ENCODE measurements around the gene PPDPF.

The PPDPF gene

DNA sequence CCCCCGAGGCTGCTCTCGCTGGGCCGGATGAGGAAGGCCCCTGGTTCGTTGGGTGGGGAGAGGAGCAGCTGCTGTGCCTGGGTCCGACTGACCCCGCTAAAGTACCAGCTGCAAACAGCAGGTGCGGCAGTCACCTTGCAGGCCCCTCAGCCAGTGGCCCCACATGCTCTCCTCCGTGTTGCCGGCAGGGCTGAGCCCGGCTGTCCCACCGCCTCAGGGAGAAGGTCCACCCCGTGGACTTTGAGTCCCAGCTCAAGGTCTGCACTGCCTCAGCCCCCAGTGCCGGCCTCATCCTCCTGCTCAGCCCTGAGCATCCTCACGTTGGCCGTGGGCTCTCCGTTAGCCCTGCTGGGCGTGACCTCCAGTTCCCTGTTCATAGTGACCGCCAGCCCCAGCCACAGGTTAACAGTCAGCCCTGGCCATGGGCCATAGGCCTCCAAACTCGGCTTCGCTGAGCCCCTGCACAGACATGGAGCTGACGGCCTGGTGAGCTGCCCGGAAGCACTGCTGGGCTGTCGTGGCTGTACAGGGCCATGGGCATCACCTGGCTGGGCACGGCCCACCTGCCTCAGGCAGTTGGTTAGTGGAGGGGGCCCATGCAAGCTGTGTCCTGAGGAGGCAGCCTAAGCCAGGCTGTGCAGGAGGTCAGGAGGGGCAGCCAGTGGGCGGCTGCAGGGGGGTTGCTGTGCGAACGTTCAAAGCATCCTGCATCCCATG, 23.8 kb downstream of the PPDPF start:
- Histone ChIP-seq H3K4me3 (ENCODE audit: low read length) (no peak overlapping the region), H3K27me3 (replicated peaks; ENCODE audit: control insufficient read depth, insufficient read depth, low read length) (peaks cover 30% of the 10 kb centered on the region), H3K9me3 (ENCODE audit: control insufficient read depth, low read length) (no peaks in the 10 kb centered on the region), H3K4me1 (ENCODE audit: control insufficient read depth, insufficient read depth, low read length) (no peaks in the 10 kb centered on the region), H3K36me3 (ENCODE audit: control insufficient read depth, insufficient read depth, low read length, severe bottlenecking) (no peaks in the 10 kb centered on the region), H3K9ac (ENCODE audit: low read length) (no peak overlapping the region)
- no peak for DNase-seq (ENCODE audit: low read depth)

DNA sequence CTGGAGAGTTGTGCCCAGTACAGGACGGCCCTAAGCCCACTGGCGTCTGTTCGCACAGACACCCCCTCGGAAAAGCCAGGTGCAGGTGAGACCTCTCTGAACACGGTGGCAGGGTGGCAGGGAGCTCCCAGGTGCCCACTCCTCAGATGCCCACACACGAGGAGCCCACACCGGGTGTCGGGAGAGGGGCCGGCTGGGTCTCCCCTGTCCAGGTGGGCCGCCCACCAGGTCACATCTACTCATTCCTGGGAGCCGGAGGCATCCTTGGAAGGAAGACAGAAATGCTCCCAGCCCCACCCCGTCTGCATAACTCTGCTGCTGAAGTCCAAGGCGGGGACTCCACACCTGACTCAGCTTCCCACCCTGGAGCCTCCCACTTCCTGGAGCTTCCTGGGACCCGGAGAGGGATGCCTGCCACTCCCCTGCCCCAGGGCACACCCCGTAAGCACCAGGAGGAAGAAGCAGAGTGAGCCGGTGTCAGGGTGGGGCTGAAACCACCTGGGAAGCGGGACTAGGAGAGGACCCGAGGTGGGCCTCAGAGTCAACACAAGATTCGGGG, 24.5 kb downstream of the PPDPF start:
- H3K9ac ChIP-seq (ENCODE audit: low read length), result no peak overlapping the region
- peaks cover 26% of the 10 kb centered on the region for H3K27me3 ChIP-seq (replicated peaks; ENCODE audit: control insufficient read depth, insufficient read depth, low read length)
- H3K36me3 ChIP-seq (ENCODE audit: control insufficient read depth, insufficient read depth, low read length, severe bottlenecking), result no peaks in the 10 kb centered on the region
- no peaks in the 10 kb centered on the region for H3K4me1 ChIP-seq (ENCODE audit: control insufficient read depth, insufficient read depth, low read length)
- no peak overlapping the region for H3K4me3 ChIP-seq (ENCODE audit: low read length)
- no peak for DNase-seq (ENCODE audit: low read depth)
- no peaks in the 10 kb centered on the region for H3K9me3 ChIP-seq (ENCODE audit: control insufficient read depth, low read length)

GRCh38 chr20:63545814-63546213, 25.2 kb downstream of the PPDPF start:
- Histone ChIP-seq H3K4me3 (ENCODE audit: low read length) (no peak overlapping the region), H3K27me3 (replicated peaks; ENCODE audit: control insufficient read depth, insufficient read depth, low read length) (peaks cover 26% of the 10 kb centered on the region), H3K4me1 (ENCODE audit: control insufficient read depth, insufficient read depth, low read length) (peaks cover 3% of the 10 kb centered on the region), H3K9me3 (ENCODE audit: control insufficient read depth, low read length) (no peaks in the 10 kb centered on the region), H3K9ac (ENCODE audit: low read length) (no peak overlapping the region), H3K36me3 (ENCODE audit: control insufficient read depth, insufficient read depth, low read length, severe bottlenecking) (no peaks in the 10 kb centered on the region)
- DNase-seq (ENCODE audit: low read depth), result no peak

- no peak overlapping the region for H3K9ac ChIP-seq (ENCODE audit: low read length)
- H3K36me3 ChIP-seq (ENCODE audit: control insufficient read depth, insufficient read depth, low read length, severe bottlenecking), result no peaks in the 10 kb centered on the region
- no peak for DNase-seq (ENCODE audit: low read depth)
- H3K9me3 ChIP-seq (ENCODE audit: control insufficient read depth, low read length), result no peaks in the 10 kb centered on the region
- no peak overlapping the region for H3K4me3 ChIP-seq (ENCODE audit: low read length)
- peaks cover 26% of the 10 kb centered on the region for H3K27me3 ChIP-seq (replicated peaks; ENCODE audit: control insufficient read depth, insufficient read depth, low read length)
- peaks cover 8% of the 10 kb centered on the region for H3K4me1 ChIP-seq (ENCODE audit: control insufficient read depth, insufficient read depth, low read length)
Measured at GRCh38 chr20:63546256-63546955, 25.8 kb downstream of the PPDPF start.

DNA sequence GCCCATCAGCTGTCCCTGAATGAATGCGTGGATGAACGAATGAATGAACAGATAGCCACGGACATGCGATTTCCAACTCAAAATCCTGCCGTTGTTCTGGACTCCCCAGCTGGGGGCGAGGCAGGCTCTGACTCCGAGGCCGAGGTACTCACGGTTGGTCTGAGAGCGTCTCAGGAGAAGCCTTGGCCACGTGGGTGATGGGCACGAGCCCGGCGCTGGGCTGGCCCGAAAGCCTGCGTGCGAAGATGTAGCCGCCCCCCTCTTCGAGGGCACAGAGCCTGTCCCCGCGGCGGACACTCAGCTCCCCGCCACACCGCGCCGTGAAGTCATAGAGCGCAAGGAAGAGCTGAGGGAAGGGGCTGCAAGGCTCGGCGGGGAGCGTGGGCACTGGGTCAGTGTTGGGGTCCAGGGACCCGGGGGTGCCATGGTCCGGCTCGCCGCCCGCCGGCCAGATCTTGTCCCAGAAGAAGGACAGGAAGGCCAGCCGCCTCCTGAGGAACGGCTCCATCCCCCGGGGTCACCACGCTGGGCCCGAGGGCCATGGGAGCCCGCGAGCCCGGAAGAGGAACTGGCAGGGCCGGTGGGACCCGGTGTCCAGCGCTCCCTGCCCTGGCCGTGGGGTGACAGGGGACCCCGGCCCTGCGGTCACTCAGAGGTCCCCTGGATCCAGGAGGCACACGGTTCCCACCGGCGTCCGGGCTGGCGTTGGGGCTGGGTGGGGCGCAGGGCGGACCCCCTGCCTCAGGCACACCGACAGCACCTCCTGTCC, 26.6 kb downstream of the PPDPF start:
- peaks cover 8% of the 10 kb centered on the region for H3K4me1 ChIP-seq (ENCODE audit: control insufficient read depth, insufficient read depth, low read length)
- H3K9me3 ChIP-seq (ENCODE audit: control insufficient read depth, low read length), result no peaks in the 10 kb centered on the region
- DNase-seq (ENCODE audit: low read depth), result no peak
- H3K36me3 ChIP-seq (ENCODE audit: control insufficient read depth, insufficient read depth, low read length, severe bottlenecking), result no peaks in the 10 kb centered on the region
- H3K27me3 ChIP-seq (replicated peaks; ENCODE audit: control insufficient read depth, insufficient read depth, low read length), result peaks cover 24% of the 10 kb centered on the region
- no peak overlapping the region for H3K9ac ChIP-seq (ENCODE audit: low read length)
- no peak overlapping the region for H3K4me3 ChIP-seq (ENCODE audit: low read length)

DNA sequence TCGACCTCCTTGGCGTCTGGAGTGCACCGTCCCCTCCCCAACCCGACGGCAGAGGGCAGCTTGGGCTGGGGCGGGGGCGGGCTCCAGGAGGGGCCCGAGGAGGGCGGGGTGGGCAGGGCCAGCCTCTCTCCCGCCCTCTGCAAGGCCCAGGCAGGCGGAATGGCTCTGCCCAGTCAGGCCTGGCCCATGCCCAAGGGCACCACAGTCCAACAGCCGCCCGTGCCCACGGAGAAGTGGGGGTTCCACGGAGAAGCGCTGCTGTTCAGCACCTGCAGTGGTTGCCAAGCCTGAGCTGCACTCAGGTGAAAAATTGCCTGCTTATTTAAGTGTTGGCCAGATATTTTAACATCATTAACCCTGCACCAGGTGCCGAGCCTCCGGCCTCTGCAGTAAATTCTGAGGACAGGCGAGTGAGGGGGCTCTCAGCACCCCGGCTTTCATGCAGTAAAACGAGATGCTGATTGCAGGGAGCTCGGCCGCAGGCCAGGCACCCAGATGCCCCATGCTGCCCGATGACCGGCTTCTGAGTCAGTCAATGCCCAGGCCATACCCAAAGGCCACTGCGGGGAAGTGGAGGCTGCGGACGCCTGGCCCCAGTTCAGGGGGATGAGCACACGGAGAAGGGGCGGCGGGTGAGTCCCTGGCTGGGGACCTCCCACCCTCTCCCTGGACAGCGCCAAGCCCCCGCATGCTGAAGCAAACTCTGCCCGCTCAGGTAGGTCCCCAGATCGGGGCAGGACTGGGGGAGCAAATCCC, 27.3 kb downstream of the PPDPF start, which contains the start of gene SRMS:
TSS of gene SRMS (minus strand) at position 25 of the 756 bp plus-strand sequence. CDS start 286 bp downstream, outside the sequence.
- no peak for DNase-seq (ENCODE audit: low read depth)
- peaks cover 8% of the 10 kb centered on the region for H3K4me1 ChIP-seq (ENCODE audit: control insufficient read depth, insufficient read depth, low read length)
- peaks cover 24% of the 10 kb centered on the region for H3K27me3 ChIP-seq (replicated peaks; ENCODE audit: control insufficient read depth, insufficient read depth, low read length)
- no peak within 1 kb of the TSS for H3K9ac ChIP-seq (ENCODE audit: low read length)
- H3K4me3 ChIP-seq (ENCODE audit: low read length), result no peak within 1 kb of the TSS
- H3K36me3 ChIP-seq (ENCODE audit: control insufficient read depth, insufficient read depth, low read length, severe bottlenecking), result no peaks in the 10 kb centered on the region
- H3K9me3 ChIP-seq (ENCODE audit: control insufficient read depth, low read length), result no peaks in the 10 kb centered on the region

DNA sequence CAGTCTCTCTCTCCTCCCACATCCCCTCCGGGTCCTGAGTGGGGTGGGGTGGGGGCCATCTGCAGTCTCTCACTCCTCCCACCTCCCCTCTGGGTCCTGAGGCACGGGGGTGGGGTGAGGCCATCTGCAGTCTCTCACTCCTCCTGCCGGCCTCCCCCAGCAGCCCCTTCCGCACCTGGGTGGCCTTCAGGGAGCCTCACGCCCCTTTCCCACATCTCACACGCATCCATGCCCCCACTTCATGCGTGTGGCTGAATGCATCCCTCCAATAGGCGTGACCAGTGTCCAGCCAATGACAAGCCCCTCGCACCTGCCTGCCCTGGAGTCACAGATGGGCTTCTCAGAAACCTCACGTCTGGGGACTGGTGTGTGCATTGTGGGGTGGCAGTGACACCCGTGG, 28.0 kb downstream of the PPDPF start:
- DNase-seq (ENCODE audit: low read depth), result no peak
- Histone ChIP-seq H3K9ac (ENCODE audit: low read length) (no peak overlapping the region), H3K27me3 (replicated peaks; ENCODE audit: control insufficient read depth, insufficient read depth, low read length) (peaks cover 24% of the 10 kb centered on the region), H3K36me3 (ENCODE audit: control insufficient read depth, insufficient read depth, low read length, severe bottlenecking) (no peaks in the 10 kb centered on the region), H3K9me3 (ENCODE audit: control insufficient read depth, low read length) (no peaks in the 10 kb centered on the region), H3K4me3 (ENCODE audit: low read length) (no peak overlapping the region), H3K4me1 (ENCODE audit: control insufficient read depth, insufficient read depth, low read length) (peaks cover 8% of the 10 kb centered on the region)

DNA sequence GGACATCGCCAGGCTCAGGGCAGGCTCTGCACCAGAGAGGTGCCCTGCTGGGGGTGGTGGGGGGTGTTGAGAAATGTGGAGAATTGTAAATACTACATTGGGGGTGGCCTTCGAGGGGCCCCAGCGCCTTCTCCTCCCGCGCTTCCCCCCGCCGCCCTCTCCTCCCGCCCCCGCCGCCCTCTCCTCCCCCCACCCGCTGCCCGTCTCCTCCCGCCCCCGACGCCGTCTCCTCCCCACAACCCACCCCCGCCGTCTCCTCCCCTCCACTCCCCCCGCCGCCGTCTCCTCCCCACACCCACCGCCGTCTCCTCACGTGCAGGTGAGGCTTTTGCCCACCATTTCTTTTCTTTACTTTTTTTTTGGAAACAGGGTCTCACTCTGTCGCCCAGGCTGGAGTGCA, 28.5 kb downstream of the PPDPF start:
- H3K36me3 ChIP-seq (ENCODE audit: control insufficient read depth, insufficient read depth, low read length, severe bottlenecking), result no peaks in the 10 kb centered on the region
- no peak overlapping the region for H3K4me3 ChIP-seq (ENCODE audit: low read length)
- H3K27me3 ChIP-seq (replicated peaks; ENCODE audit: control insufficient read depth, insufficient read depth, low read length), result peaks cover 24% of the 10 kb centered on the region
- DNase-seq (ENCODE audit: low read depth), result no peak
- no peaks in the 10 kb centered on the region for H3K9me3 ChIP-seq (ENCODE audit: control insufficient read depth, low read length)
- H3K4me1 ChIP-seq (ENCODE audit: control insufficient read depth, insufficient read depth, low read length), result peaks cover 8% of the 10 kb centered on the region
- H3K9ac ChIP-seq (ENCODE audit: low read length), result no peak overlapping the region

DNA sequence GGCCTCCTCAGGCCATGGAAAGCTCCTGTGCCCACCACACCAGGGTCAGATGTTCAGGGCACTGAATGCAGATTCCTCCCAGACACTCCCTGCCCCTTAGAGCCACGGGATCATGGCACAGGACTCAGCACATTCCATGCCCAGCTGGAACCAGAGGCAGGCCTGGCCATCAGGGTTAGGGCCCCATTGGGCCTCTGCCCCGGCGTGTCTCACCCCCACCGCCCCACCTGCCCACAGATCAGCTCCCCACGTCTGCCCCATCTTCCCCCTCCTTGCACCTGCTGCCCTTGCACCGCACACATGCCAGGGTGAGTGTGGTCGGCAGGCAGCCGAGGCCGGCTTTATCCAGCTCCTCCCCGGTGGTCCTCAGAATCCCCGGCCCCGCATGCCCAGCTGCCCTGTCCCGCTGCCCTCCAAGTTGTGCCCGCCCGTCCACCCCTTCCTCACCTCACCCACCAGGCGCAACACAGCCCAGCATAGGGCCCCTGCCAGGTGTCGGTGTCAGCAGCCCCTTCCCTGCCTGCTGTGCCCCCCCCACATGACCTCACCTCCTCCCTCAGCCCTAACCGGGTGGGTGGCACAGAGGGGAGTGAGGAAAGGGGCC, 29.2 kb downstream of the PPDPF start:
- Histone ChIP-seq H3K9me3 (ENCODE audit: control insufficient read depth, low read length) (no peaks in the 10 kb centered on the region), H3K4me3 (ENCODE audit: low read length) (no peak overlapping the region), H3K4me1 (ENCODE audit: control insufficient read depth, insufficient read depth, low read length) (peaks cover 8% of the 10 kb centered on the region), H3K36me3 (ENCODE audit: control insufficient read depth, insufficient read depth, low read length, severe bottlenecking) (no peaks in the 10 kb centered on the region), H3K27me3 (replicated peaks; ENCODE audit: control insufficient read depth, insufficient read depth, low read length) (peaks cover 18% of the 10 kb centered on the region), H3K9ac (ENCODE audit: low read length) (no peak overlapping the region)
- DNase-seq (ENCODE audit: low read depth), result no peak

DNA sequence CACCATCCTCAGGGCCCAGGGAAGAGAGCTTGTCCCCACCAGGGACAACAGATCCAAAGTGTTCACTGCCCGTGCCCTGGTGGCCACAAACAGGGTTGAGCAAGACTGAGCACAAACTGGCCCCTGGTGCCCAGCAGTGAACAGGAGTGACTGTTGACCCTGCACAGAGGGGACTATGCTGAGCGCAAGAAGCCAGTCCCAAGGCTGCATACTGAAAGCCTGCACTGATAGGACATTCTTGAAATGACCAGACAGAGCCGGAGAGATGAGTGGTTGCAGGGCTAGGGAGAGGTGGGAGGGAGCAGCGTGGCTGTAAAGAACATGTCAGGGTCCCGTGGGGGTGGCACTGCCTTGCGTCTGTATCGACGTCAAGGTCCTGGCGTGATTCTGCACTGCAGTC, 30.5 kb downstream of the PPDPF start:
- Histone ChIP-seq H3K27me3 (replicated peaks; ENCODE audit: control insufficient read depth, insufficient read depth, low read length) (peaks cover 8% of the 10 kb centered on the region), H3K4me1 (ENCODE audit: control insufficient read depth, insufficient read depth, low read length) (peaks cover 8% of the 10 kb centered on the region), H3K36me3 (ENCODE audit: control insufficient read depth, insufficient read depth, low read length, severe bottlenecking) (no peaks in the 10 kb centered on the region), H3K4me3 (ENCODE audit: low read length) (no peak overlapping the region), H3K9ac (ENCODE audit: low read length) (peak overlapping the region; percentile 11), H3K9me3 (ENCODE audit: control insufficient read depth, low read length) (no peaks in the 10 kb centered on the region)
- DNase-seq (ENCODE audit: low read depth), result no peak
